Liver (tissue), 9 donors: ENCODE results near the gene MAPK1. TPM values are rescaled to one million over a fixed set of nuclear protein-coding genes. Genes with fewer than 3 reads are reported as not detected.

Experiments
- DNase-seq: peaks from one replicate; pipeline ENCODE4 v3.0.0-alpha.2; 2017; ENCODE audit warnings: low spot score
- H3K27ac ChIP-seq, 2 donors: one replicate each; pipeline ENCODE4 v1.7.0; 2013; ENCODE audit warnings: inconsistent platforms in 2 of 2, low read length in 2 of 2, control low read depth in 1 of 2, low read depth in 1 of 2, mild to moderate bottlenecking in 1 of 2
- H3K27me3 ChIP-seq, 4 donors: one replicate each; pipeline versions ENCODE4 v1.6.1 to v1.7.0; 2013; ENCODE audit warnings: low read length in 3 of 4, inconsistent platforms in 1 of 4, mild to moderate bottlenecking in 1 of 4, moderate library complexity in 1 of 4; ENCODE audit not compliant: control insufficient read depth in 4 of 4, insufficient read depth in 4 of 4
- H3K36me3 ChIP-seq, 4 donors: one replicate each; pipeline versions ENCODE4 v1.6.1 to v1.7.0; 2013; ENCODE audit warnings: low read length in 3 of 4, mild to moderate bottlenecking in 3 of 4, low read depth in 1 of 4, moderate library complexity in 1 of 4; ENCODE audit not compliant: control insufficient read depth in 4 of 4, insufficient read depth in 3 of 4
- H3K4me1 ChIP-seq, 4 donors: one replicate each; pipeline versions ENCODE4 v1.6.1 to v1.7.0; 2013; ENCODE audit warnings: low read length in 3 of 4, mild to moderate bottlenecking in 3 of 4, moderate library complexity in 1 of 4; ENCODE audit not compliant: control insufficient read depth in 4 of 4, insufficient read depth in 4 of 4
- H3K4me3 ChIP-seq, 3 donors: one replicate each; pipeline versions ENCODE4 v1.6.1 to v1.7.0; 2013; ENCODE audit warnings: low read length in 3 of 3, control low read depth in 1 of 3, low read depth in 1 of 3, mild to moderate bottlenecking in 1 of 3
- H3K9ac ChIP-seq, 2 donors: one replicate each; pipeline ENCODE4 v1.7.0; 2013; ENCODE audit warnings: low read length in 2 of 2, mild to moderate bottlenecking in 2 of 2, moderate library complexity in 2 of 2, control low read depth in 1 of 2, low read depth in 1 of 2
- H3K9me3 ChIP-seq, 4 donors: one replicate each; pipeline versions ENCODE4 v1.6.1 to v1.7.0; 2013; ENCODE audit warnings: low read length in 3 of 4; ENCODE audit not compliant: control insufficient read depth in 4 of 4
- ATF3 ChIP-seq: IDR thresholded peaks from 2 replicates; pipeline ENCODE4 v1.6.1; 2016; ENCODE audit warnings: antibody characterized with exemption
- CTCF ChIP-seq: fragments of 150-350 bp; IDR thresholded peaks from 2 replicates; pipeline ENCODE4 v1.5.1; 2017; ENCODE audit warnings: improper control_type of control experiment, low read depth, low read length; ENCODE audit not compliant: missing input control
- EGR1 ChIP-seq, 2 donors: IDR thresholded peaks; 2 replicates each; pipeline ENCODE4 v1.6.1; 2016 to 2018; ENCODE audit warnings: antibody characterized with exemption in 2 of 2, low read depth in 2 of 2
- FOXA1 ChIP-seq: IDR thresholded peaks from 2 replicates; pipeline ENCODE4 v1.6.1; 2016; ENCODE audit warnings: antibody characterized with exemption
- HNF4A ChIP-seq, 2 donors: conservative IDR thresholded peaks; 2 replicates each; pipeline ENCODE4 v1.6.1; 2016; ENCODE audit warnings: antibody characterized with exemption in 2 of 2, mild to moderate bottlenecking in 2 of 2
- JUND ChIP-seq, 2 donors: IDR thresholded peaks; 2 replicates each; pipeline ENCODE4 v1.6.1; 2016; ENCODE audit warnings: antibody characterized with exemption in 2 of 2
- MAX ChIP-seq: IDR thresholded peaks from 2 replicates; pipeline ENCODE4 v1.6.1; 2016; ENCODE audit warnings: antibody characterized with exemption
- NR2F2 ChIP-seq: IDR thresholded peaks from 2 replicates; pipeline ENCODE4 v1.6.1; 2016; ENCODE audit warnings: antibody characterized with exemption
- RAD21 ChIP-seq, 2 donors: IDR thresholded peaks; 2 replicates each; pipeline ENCODE4 v1.6.1; 2016; ENCODE audit warnings: antibody characterized with exemption in 2 of 2, mild to moderate bottlenecking in 2 of 2
- REST ChIP-seq: IDR thresholded peaks from 2 replicates; pipeline ENCODE4 v1.6.1; 2016; ENCODE audit warnings: antibody characterized with exemption, mild to moderate bottlenecking
- RXRA ChIP-seq, 2 donors: IDR thresholded peaks; 2 replicates each; pipeline ENCODE4 v1.6.1; 2017 to 2018; ENCODE audit warnings: antibody characterized with exemption in 2 of 2, mild to moderate bottlenecking in 1 of 2
- SP1 ChIP-seq: IDR thresholded peaks from 2 replicates; pipeline ENCODE4 v1.6.1; 2018; ENCODE audit warnings: antibody characterized with exemption, mild to moderate bottlenecking
- TAF1 ChIP-seq: conservative IDR thresholded peaks from 2 replicates; pipeline ENCODE4 v1.6.1; 2016; ENCODE audit warnings: antibody characterized with exemption, mild to moderate bottlenecking
- YY1 ChIP-seq: IDR thresholded peaks from 2 replicates; pipeline ENCODE4 v1.6.1; 2016; ENCODE audit warnings: antibody characterized with exemption, mild to moderate bottlenecking
- ZBTB33 ChIP-seq: IDR thresholded peaks from 2 replicates; pipeline ENCODE4 v1.6.1; 2016; ENCODE audit warnings: antibody characterized with exemption
- WGBS: extraction: QIAGEN DNeasy Blood & Tissue Kit; methylation state at CpG from one replicate; pipeline ENCODE4 v1.1.7; 2013; 5-methylcytosine and 5-hydroxymethylcytosine counted together
- polyA plus RNA-seq, 2 donors: library from polyadenylated mRNA; stranded (reverse) in 1 of 2; unstranded in 1 of 2; fragments of 200-250 nt in 1 of 2; fragments of >200 nt in 1 of 2; fragmentation: Nextera tagmentation in 1 of 2; extraction: Ambion mirVana in 1 of 2; gene quantifications; one replicate each; pipeline versions ENCODE4 v1.2.1 to v1.2.3, GENCODE V29; 2013 to 2015
- total RNA-seq, 2 donors: library from RNA; depleted of rRNA; stranded (reverse); fragments of >200 nt; gene quantifications; one replicate each; pipeline ENCODE4 v1.2.3, GENCODE V29; 2014
- donor health status: healthy.
- donor health status: healthy.
- donor health status: healthy.
- donor health status: healthy.
- donor health status: healthy.

The MAPK1 gene
- total and polyA plus RNA-seq, 4 donors, result 8.3 to 31.8 (median 22.8) TPM

- TF ChIP-seq REST (no peak), HNF4A (conservative IDR thresholded peaks at IDR 0.05) (no peak), SP1 (no peak), EGR1 (IDR thresholded peaks at IDR 0.05; ENCODE audit: low read depth in 2 of 2) (no peak)
These were observed 9.9 kb downstream of the MAPK1 start (continued) for GRCh38 chr22:21857481-21857914.

GRCh38 chr22:21856868-21857267, 10.6 kb downstream of the MAPK1 start:
- no peaks in the 10 kb centered on the region for H3K9me3 ChIP-seq
- no peak overlapping the region for H3K9ac ChIP-seq
- WGBS, result 95% methylated on average over 8 of the region's 8 CpGs
- no peaks in the 10 kb centered on the region for H3K36me3 ChIP-seq
- no peak overlapping the region for H3K27ac ChIP-seq
- H3K27me3 ChIP-seq, result no peaks in the 10 kb centered on the region
- no peak for TF ChIP-seq REST
- no peak for TF ChIP-seq CTCF
- no peak for TF ChIP-seq HNF4A (conservative IDR thresholded peaks at IDR 0.05)
- TF ChIP-seq RXRA (IDR thresholded peaks at IDR 0.05), result no peak
- no peak for TF ChIP-seq RAD21 (IDR thresholded peaks at IDR 0.05)
- TF ChIP-seq SP1, result no peak
- peaks cover 6 to 34% (median 24%) of the 10 kb centered on the region in 4 donors for H3K4me1 ChIP-seq
- no peak overlapping the region for H3K4me3 ChIP-seq
- no peak for DNase-seq

GRCh38 chr22:21856197-21856596, 11.2 kb downstream of the MAPK1 start:
- Histone ChIP-seq H3K4me3 (no peak overlapping the region), H3K27ac (no peak overlapping the region), H3K36me3 (no peaks in the 10 kb centered on the region), H3K4me1 (peaks cover 6 to 28% (median 19%) of the 10 kb centered on the region in 4 donors), H3K9ac (no peak overlapping the region), H3K9me3 (no peaks in the 10 kb centered on the region), H3K27me3 (no peaks in the 10 kb centered on the region)
- no peak for DNase-seq
- TF ChIP-seq JUND (IDR thresholded peaks at IDR 0.05) (no peak), EGR1 (IDR thresholded peaks at IDR 0.05; ENCODE audit: low read depth in 2 of 2) (no peak), SP1 (no peak), TAF1 (no peak), FOXA1 (no peak), NR2F2 (no peak), ZBTB33 (no peak), YY1 (no peak), MAX (no peak), CTCF (no peak), RXRA (IDR thresholded peaks at IDR 0.05) (no peak), HNF4A (conservative IDR thresholded peaks at IDR 0.05) (no peak), ATF3 (no peak), RAD21 (IDR thresholded peaks at IDR 0.05) (no peak)
- 96% methylated on average over 10 of the region's 10 CpGs for WGBS
